ENCODE results near the gene VTI1A. TPM values are rescaled to one million over a fixed set of nuclear protein-coding genes. Genes with fewer than 3 reads are reported as not detected.

Gene VTI1A
- total and polyA plus RNA-seq, 2 experiments from 2014 or later: 26.8 to 31.0 TPM

DNA sequence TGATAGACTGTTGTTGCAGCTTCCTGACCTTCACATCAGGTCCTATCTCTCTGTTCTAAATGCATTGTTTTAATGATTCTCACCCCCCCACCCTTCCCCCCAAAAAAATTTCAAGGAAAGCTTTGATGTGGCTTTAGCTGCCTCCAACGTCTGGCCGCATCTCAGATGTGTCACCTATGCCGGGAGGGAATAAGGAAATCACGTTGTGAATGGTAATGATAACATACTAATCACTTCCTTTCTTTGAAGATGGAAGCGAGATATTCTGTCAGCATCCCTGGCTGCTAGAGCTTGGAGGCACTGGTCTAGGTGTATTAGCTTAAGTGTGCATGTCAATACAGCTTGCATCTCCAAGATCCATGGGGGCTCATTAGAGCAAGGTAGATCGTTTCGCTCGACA lies 89.6 kb downstream of the VTI1A start (continued):
- TF ChIP-seq CREB1 (CRISPR knock-in tag; IDR thresholded peaks at IDR 0.05; ENCODE audit: low read depth): no peak
- TF ChIP-seq JUNB (IDR thresholded peaks at IDR 0.05; ENCODE audit: unreplicated experiment): no peak
- no peak for TF ChIP-seq ZNF331 (CRISPR knock-in tag; IDR thresholded peaks at IDR 0.05; ENCODE audit: low read depth)
- TF ChIP-seq, protein P1, sequence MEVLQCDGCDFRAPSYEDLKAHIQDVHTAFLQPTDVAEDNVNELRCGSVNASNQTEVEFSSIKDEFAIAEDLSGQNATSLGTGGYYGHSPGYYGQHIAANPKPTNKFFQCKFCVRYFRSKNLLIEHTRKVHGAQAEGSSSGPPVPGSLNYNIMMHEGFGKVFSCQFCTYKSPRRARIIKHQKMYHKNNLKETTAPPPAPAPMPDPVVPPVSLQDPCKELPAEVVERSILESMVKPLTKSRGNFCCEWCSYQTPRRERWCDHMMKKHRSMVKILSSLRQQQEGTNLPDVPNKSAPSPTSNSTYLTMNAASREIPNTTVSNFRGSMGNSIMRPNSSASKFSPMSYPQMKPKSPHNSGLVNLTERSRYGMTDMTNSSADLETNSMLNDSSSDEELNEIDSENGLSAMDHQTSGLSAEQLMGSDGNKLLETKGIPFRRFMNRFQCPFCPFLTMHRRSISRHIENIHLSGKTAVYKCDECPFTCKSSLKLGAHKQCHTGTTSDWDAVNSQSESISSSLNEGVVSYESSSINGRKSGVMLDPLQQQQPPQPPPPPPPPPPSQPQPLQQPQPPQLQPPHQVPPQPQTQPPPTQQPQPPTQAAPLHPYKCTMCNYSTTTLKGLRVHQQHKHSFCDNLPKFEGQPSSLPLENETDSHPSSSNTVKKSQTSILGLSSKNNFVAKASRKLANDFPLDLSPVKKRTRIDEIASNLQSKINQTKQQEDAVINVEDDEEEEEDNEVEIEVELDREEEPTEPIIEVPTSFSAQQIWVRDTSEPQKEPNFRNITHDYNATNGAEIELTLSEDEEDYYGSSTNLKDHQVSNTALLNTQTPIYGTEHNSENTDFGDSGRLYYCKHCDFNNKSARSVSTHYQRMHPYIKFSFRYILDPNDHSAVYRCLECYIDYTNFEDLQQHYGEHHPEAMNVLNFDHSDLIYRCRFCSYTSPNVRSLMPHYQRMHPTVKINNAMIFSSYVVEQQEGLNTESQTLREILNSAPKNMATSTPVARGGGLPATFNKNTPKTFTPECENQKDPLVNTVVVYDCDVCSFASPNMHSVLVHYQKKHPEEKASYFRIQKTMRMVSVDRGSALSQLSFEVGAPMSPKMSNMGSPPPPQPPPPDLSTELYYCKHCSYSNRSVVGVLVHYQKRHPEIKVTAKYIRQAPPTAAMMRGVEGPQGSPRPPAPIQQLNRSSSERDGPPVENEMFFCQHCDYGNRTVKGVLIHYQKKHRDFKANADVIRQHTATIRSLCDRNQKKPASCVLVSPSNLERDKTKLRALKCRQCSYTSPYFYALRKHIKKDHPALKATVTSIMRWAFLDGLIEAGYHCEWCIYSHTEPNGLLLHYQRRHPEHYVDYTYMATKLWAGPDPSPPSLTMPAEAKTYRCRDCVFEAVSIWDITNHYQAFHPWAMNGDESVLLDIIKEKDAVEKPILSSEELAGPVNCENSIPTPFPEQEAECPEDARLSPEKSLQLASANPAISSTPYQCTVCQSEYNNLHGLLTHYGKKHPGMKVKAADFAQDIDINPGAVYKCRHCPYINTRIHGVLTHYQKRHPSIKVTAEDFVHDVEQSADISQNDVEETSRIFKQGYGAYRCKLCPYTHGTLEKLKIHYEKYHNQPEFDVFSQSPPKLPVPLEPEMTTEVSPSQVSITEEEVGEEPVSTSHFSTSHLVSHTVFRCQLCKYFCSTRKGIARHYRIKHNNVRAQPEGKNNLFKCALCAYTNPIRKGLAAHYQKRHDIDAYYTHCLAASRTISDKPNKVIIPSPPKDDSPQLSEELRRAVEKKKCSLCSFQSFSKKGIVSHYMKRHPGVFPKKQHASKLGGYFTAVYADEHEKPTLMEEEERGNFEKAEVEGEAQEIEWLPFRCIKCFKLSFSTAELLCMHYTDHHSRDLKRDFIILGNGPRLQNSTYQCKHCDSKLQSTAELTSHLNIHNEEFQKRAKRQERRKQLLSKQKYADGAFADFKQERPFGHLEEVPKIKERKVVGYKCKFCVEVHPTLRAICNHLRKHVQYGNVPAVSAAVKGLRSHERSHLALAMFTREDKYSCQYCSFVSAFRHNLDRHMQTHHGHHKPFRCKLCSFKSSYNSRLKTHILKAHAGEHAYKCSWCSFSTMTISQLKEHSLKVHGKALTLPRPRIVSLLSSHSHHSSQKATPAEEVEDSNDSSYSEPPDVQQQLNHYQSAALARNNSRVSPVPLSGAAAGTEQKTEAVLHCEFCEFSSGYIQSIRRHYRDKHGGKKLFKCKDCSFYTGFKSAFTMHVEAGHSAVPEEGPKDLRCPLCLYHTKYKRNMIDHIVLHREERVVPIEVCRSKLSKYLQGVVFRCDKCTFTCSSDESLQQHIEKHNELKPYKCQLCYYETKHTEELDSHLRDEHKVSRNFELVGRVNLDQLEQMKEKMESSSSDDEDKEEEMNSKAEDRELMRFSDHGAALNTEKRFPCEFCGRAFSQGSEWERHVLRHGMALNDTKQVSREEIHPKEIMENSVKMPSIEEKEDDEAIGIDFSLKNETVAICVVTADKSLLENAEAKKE (CRISPR knock-in tag; IDR thresholded peaks at IDR 0.05): no peak

DNA sequence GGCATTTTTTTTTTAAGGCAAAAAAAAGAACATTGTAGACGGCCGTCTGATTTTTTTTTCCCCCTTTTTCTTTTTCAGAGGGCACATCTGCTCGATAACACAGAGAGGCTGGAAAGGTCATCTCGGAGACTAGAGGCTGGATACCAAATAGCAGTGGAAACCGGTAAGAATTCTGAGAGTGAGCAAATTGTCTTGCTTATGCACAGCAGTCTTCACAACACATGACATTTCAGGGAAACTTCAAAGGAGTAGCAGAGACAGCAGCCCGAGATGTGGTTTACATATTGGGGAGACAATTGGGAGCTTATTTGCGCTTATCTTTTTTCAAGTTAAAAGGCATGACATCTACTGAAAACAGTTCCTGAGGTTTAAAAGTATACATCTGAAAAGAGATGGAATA lies 91.2 kb downstream of the VTI1A start:
- peaks cover 8% of the 10 kb centered on the region; the same call in 2 of the 3 replicates for H3K36me3 Mint-ChIP-seq (ENCODE audit: low read depth)
- Histone ChIP-seq H2AFZ (no peak overlapping the region), H3K4me3 (no peak overlapping the region), H3K27ac (ENCODE audit: low read depth) (no peak overlapping the region), H3K79me2 (replicated peaks; ENCODE audit: insufficient read depth) (no peaks in the 10 kb centered on the region), H3K36me3 (ENCODE audit: insufficient read depth) (no peaks in the 10 kb centered on the region), H3K27me3 (ENCODE audit: insufficient read depth) (no peaks in the 10 kb centered on the region), H3K9me2 (ENCODE audit: insufficient read depth) (0 out of 2 replicates have a peak, but pooled peaks cover 6% of the 10 kb centered on the region), H3K4me1 (ENCODE audit: insufficient read depth) (no peaks in the 10 kb centered on the region), H4K20me1 (replicated peaks; ENCODE audit: insufficient read depth) (no peaks in the 10 kb centered on the region; the same call in 1 of the 2 replicates), H3F3A (replicated peaks; ENCODE audit: low read depth) (no peaks in the 10 kb centered on the region), H3K4me2 (no peak overlapping the region)
- no peak overlapping the region for H3K27ac Mint-ChIP-seq
- H3K9me3 Mint-ChIP-seq: no peaks in the 10 kb centered on the region
- ATAC-seq (no peak), DNase-seq (ENCODE audit: low spot score) (no peak)
- peaks cover 12% of the 10 kb centered on the region; the same call in 2 of the 3 replicates for H3K4me1 Mint-ChIP-seq
- no peak overlapping the region for H3K4me3 Mint-ChIP-seq
- peaks cover 2% of the 10 kb centered on the region for H3K27me3 Mint-ChIP-seq (ENCODE audit: insufficient read depth, low read depth, poor library complexity)
- TF ChIP-seq ZNF114 (CRISPR knock-in tag; IDR thresholded peaks at IDR 0.05) (no peak), STAT1 (IDR thresholded peaks at IDR 0.05; ENCODE audit: unreplicated experiment) (no peak)
- TF ChIP-seq, protein P2, sequence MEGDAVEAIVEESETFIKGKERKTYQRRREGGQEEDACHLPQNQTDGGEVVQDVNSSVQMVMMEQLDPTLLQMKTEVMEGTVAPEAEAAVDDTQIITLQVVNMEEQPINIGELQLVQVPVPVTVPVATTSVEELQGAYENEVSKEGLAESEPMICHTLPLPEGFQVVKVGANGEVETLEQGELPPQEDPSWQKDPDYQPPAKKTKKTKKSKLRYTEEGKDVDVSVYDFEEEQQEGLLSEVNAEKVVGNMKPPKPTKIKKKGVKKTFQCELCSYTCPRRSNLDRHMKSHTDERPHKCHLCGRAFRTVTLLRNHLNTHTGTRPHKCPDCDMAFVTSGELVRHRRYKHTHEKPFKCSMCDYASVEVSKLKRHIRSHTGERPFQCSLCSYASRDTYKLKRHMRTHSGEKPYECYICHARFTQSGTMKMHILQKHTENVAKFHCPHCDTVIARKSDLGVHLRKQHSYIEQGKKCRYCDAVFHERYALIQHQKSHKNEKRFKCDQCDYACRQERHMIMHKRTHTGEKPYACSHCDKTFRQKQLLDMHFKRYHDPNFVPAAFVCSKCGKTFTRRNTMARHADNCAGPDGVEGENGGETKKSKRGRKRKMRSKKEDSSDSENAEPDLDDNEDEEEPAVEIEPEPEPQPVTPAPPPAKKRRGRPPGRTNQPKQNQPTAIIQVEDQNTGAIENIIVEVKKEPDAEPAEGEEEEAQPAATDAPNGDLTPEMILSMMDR (conservative IDR thresholded peaks at IDR 0.05; ENCODE audit: low read depth in 2 of 2): no peak
